ENCODE data around the gene CRTAP.
"Not testable (repeated sequence)": the region's sequence is repeated elsewhere in the genome, so short reads cannot be mapped to it uniquely, and the experiment has no call there.

CRTAP gene

DNA sequence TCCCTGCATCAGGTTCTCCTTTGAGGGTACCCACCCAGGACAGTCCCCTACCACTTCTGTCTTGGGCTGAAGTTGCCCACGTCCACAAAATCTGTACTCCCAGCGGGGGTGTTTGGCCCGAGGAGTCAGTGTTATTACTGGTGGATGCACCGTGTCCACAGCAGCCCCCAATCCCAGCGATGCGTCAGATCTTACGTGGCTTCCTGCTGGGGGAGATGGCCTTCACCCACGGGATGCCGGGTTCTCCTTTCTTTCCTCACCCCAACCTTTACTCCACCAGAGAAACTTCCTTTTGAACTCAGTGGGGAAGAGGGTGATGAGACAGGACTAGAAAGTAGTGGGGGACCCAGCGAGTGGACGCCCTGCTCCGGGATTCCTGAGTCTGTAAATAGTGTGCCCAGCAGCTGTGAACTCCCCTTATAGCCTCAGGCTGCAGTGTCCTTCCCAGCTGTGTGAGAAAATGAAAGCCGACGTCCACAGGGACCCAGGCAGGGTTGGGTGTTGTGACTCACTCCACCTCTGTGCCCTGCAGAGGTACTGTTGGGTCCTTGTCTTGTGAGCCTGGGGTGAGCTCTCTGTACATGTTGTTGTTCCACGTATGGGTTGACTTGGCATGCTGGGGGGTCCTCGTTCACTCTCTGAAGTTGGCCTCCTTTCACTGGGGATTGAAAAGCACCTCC is 31.5 kb downstream of the CRTAP start:
- DNase-seq: no peak

DNA sequence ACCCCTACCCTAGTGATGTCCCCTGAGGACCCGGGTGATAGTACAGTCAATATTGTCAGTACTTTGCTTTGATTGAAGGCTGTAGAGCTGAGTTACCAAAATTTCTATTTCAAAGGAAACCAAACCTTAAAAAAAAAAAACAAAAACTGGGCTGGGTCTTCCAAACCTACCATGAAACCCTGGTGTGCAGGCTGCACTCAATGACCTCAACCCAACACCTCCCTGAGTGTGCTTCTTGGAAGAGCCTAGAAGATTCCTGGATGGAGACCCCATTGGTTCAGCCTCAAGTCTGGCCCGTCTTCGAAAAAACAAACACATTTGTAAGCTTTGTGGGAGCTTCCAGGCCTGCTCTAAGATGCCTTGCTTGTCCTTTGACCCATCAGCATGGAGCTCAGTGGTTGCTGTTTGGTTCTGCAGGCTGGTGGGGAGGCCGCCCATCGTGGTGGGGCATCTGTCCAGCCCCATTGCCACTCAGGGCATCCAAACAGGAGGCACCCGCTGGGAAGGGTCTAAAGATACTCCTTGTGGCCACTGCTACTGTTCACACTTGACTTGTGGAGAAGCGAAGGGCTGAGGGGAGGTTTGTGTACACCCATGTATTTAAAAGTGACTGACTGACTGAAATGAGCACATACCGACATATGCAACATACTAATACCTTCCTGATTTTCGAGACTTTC is 32.2 kb downstream of the CRTAP start:
- no peak for DNase-seq

GRCh38 chr3:33146791-33147445 is 33.1 kb downstream of the CRTAP start:
- DNase-seq: no peak

DNA sequence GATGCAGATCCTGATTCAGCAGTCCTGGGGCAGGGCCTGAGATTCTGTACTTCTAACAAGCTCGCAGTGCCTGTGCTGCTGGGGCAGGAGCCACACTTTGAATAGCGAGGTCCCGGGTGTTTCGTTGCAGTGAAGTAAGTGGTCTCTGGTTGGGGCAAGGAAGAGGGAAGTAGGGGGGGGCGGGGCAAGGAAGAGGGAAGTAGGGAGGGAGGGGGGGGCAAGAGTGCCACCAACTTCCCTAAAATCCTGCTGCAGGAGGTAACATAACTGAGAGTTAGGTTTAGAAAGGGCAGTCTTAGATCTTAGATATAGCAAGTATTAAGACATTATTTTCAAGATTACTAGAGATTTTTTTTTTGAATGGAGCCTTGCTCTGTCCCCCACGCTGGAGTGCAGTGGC is 35.5 kb downstream of the CRTAP start:
- no peak for DNase-seq

- no peak for DNase-seq
These were observed 38.8 kb downstream of the CRTAP start for GRCh38 chr3:33152363-33153360.

DNA sequence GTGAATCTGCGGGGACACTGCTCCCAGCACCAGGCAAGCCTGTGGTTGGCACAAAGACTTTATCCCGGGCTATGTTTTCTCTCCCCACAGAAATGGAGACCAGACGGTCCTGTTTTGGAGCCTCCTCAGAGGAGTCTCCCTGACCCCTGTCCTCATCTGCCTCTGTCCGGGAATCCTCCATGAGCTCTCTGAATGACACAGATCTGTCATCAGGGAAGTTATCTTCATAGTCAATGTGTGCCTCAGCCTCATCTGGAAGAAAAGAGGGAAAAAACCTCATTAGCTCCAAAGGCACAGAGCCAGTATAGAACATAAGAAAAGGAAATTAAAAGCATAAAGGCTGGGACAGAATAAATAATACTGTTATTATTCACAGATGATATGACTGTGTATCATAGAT is 40.0 kb downstream of the CRTAP start:
- no peak for DNase-seq

DNA sequence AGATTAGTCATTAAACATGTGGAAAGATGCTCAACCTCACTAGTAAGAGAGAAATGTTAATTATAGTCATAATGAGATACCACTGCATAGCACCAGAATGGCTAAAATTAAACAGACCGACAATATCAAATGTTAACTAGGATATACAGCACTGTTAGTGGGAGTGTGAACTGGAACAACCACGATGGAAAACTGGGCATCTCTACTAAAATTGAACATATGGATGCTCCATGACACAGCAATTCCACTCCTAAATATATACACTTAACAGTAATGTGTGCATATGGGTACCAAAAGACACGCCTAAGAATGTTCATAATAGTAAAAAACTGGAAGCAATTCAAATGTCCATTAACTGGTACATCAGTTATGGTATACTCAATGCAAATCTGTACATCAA is 41.5 kb downstream of the CRTAP start:
- DNase-seq: no peak

- DNase-seq: no peak
These were observed 45.4 kb downstream of the CRTAP start for GRCh38 chr3:33159234-33159633.

DNA sequence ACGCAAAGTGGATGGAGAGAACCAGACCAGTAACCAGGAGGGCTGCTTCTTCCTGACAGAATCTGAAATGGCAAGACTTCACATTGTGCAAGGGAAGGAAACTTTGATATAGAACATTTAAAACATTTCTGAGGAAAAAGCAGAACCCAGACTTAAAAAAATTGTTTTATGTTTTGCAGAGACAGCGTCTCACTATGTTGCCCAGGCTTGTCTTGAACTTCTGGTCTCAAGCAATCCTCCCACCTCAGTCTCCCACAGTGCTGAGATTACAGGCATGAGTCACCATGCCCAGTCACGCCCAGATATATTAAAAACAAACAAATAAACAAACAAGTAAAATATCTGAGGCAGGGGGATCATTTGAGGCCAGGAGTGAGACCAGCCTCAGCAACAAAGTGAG is 46.2 kb downstream of the CRTAP start:
- DNase-seq: no peak

- not testable (repeated sequence) for DNase-seq
These were observed 48.8 kb downstream of the CRTAP start for GRCh38 chr3:33162621-33163020.

- DNase-seq: no peak
These were observed 51.6 kb downstream of the CRTAP start for GRCh38 chr3:33165372-33165771.

DNA sequence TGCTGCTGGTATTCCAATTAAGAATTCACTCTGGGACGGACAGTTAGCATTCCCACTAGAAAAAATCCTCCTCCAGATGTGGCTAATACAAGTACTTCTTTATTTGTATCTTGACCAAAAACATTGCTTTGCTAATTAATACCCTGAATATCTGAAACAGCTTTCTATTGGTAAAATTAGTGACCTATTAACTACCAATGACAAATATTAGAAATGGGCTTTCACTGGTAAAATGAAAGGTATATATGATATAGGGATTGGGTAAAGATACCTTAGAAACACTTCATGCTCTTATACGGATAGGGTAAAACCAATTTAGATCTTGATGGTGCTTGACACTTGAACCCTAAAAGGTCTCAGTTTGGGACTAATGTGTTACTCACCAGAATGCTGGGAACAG is 52.3 kb downstream of the CRTAP start:
- DNase-seq: no peak

GRCh38 chr3:33167284-33167683 is 53.5 kb downstream of the CRTAP start:
- DNase-seq: no peak

GRCh38 chr3:33167716-33168336 is 54.0 kb downstream of the CRTAP start:
- no peak for DNase-seq

DNA sequence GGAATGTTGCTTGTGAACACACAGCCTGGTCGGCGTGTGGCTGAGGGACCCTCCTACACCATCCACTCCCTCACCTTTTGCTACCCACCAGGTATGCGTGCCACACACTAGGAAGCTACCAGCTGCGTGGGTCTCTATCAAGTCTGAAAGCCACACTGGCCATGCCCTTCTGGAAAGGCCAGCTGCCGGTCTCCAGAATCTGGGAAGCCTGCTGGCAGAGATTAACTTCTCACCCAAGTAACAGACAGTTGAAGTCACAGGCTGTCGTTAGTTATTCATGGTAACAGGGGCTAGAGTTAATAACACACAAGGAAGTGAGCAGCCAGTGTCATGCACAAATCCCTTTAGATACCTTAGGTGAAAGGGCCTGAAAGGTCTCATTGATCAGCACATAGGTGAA is 56.7 kb downstream of the CRTAP start:
- DNase-seq: no peak

DNA sequence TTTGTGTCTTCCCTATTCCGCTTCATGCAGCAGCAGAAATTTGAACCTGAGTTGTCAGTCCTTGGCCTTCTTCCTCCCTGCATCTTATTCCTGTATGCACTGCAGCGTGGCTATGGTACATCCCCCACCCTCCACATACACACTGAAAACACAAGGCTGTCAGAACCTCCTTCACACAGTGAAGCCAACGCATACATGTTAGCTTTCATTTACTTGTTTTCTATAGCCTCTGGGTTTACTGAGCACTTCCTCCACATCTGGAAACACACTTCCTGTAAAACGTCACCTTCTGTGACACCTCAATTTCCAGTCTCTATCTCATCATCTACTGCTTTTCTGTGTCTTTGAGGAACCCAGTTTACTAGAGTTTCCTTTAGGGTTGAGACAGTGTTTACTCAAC is 57.8 kb downstream of the CRTAP start:
- DNase-seq: no peak

- DNase-seq: no peak
These were observed 59.3 kb downstream of the CRTAP start for GRCh38 chr3:33173103-33173502.

- no peak for DNase-seq
These were observed 59.9 kb downstream of the CRTAP start for GRCh38 chr3:33173672-33174071.

DNA sequence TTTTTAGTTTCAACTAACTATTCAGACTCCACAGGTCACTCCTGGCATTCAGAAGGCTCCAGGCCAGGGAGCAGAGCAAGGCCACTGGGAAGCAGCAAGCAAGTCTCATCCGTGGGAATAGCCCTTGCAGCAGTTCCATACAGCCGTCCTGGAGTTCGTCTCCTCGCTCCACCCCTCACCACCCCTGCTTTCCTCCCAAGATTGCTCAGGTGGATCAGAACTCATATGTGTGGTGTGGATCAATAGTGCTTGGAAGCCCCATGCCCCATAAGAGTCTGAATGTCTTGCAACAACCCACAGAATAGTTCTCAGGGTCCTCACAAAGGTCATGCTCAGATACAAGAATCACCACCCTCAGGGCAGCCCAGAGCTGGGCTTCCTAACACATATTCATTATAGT is 60.3 kb downstream of the CRTAP start:
- no peak for DNase-seq

GRCh38 chr3:33174711-33175414 is 61.0 kb downstream of the CRTAP start:
- no peak for DNase-seq

DNA sequence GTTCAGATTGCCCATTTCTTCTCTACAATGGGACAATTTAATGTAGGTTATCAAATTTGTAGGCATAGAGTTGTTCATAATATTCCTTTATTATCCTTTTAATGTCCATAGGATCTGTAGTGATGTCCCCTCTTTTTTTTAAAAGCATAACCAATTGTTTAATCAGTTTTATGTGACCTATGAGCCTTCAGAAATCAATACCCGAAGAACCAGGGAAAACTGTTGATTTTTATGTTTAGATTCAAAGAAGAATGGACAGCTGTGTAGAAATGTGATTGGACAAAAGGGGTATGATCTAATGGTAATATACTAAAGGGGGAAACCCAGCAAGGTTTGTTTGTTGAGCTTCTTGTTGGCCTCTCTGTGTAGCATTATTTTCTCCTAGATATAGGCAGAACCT is 65.3 kb downstream of the CRTAP start:
- DNase-seq: no peak

- DNase-seq: no peak
These were observed 67.4 kb downstream of the CRTAP start for GRCh38 chr3:33181229-33181628.
